Calu3 (cell line): Measurements from ENCODE around the gene DYNLT5. TPM values are rescaled to one million over a fixed set of nuclear protein-coding genes. Genes with fewer than 3 reads are reported as not detected.

Source experiments
- BruUV-seq: library from RNA; stranded (reverse); fragments of 400-500 nt; replicated peaks from 2 replicates; lab custom pipeline; 2021; lab: Mats Ljungman, UMichigan
- CTCF ChIA-PET: fragments of 300-600 bp; sonication (Branson Sonifier 250); formaldehyde crosslinking; loops from one replicate; lab custom pipeline; 2022; ENCODE audit warnings: antibody characterized with exemption; lab: Charles Lee
- DNase-seq: peaks from one replicate; pipeline ENCODE4 v3.0.0; 2022
- H3K27ac Mint-ChIP-seq: one replicate; pipeline ENCODE4 v1.8.0; 2022; ENCODE audit warnings: mixed read lengths; ENCODE audit not compliant: unreplicated experiment
- H3K27me3 Mint-ChIP-seq: one replicate; pipeline ENCODE4 v1.8.0; 2022; ENCODE audit warnings: mixed read lengths; ENCODE audit not compliant: unreplicated experiment
- H3K36me3 Mint-ChIP-seq: one replicate; pipeline ENCODE4 v1.8.0; 2022; ENCODE audit warnings: mild to moderate bottlenecking, moderate library complexity, mixed read lengths; ENCODE audit not compliant: insufficient read depth, unreplicated experiment
- H3K4me1 Mint-ChIP-seq: one replicate; pipeline ENCODE4 v1.8.0; 2022; ENCODE audit warnings: mild to moderate bottlenecking, low read depth, mixed read lengths; ENCODE audit not compliant: unreplicated experiment
- H3K4me3 Mint-ChIP-seq: one replicate; pipeline ENCODE4 v1.8.0; 2022; ENCODE audit warnings: mild to moderate bottlenecking, low read depth, moderate library complexity, mixed read lengths; ENCODE audit not compliant: unreplicated experiment
- H3K9me3 Mint-ChIP-seq: one replicate; pipeline ENCODE4 v1.8.0; 2022; ENCODE audit warnings: low read depth, mixed read lengths; ENCODE audit not compliant: unreplicated experiment
- intact Hi-C: fragments of 100-400 bp; cut with micrococcal nuclease; formaldehyde crosslinking; loops from one replicate; pipeline ENCODE4 v1.10.0; 2022; ENCODE audit not compliant: unreplicated experiment
- total RNA-seq: library from RNA; stranded (reverse); gene quantifications from 2 replicates; pipeline ENCODE4 v1.2.3, GENCODE V29; 2022
- TF ChIP-seq, protein P1 (sequence below): fragments of 200-600 bp; IDR thresholded peaks from one replicate; pipeline ENCODE4 v1.8.0; 2022; ENCODE audit warnings: antibody characterized with exemption; ENCODE audit not compliant: unreplicated experiment

The DYNLT5 gene
- total RNA-seq, 1 experiment from 2014 or later: not detected

DNA sequence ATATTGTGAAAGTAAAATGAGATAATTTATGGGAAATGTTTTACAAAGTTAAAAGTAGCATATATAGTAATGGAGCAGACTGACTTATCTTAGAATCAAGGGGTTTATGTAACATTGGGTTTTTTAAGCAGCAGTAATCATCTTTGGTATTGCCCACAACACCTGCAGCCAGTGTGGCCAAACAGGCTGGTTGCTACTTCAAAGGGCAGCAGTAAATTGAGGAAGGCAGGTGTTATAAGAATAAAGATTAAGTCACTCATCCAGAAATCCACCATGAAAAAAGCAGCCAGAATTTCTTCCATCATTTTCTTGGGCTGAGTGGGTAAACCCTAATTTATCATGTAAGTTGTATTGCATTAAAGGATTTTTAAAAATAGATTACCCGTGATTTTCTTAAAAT lies 16.7 kb downstream of the DYNLT5 start:
- intact Hi-C loops: loop anchor here (5.0 kb wide), 4 partner anchors 163 to 733 kb away; no protein-coding TSS in a partner anchor
- no TSS peak for BruUV-seq
- Mint-ChIP-seq H3K27ac (no peak overlapping the region), H3K9me3 (no peaks in the 10 kb centered on the region), H3K4me1 (no peaks in the 10 kb centered on the region), H3K4me3 (no peak overlapping the region), H3K36me3 (no peaks in the 10 kb centered on the region), H3K27me3 (no peaks in the 10 kb centered on the region)
- TF ChIP-seq, protein P1, sequence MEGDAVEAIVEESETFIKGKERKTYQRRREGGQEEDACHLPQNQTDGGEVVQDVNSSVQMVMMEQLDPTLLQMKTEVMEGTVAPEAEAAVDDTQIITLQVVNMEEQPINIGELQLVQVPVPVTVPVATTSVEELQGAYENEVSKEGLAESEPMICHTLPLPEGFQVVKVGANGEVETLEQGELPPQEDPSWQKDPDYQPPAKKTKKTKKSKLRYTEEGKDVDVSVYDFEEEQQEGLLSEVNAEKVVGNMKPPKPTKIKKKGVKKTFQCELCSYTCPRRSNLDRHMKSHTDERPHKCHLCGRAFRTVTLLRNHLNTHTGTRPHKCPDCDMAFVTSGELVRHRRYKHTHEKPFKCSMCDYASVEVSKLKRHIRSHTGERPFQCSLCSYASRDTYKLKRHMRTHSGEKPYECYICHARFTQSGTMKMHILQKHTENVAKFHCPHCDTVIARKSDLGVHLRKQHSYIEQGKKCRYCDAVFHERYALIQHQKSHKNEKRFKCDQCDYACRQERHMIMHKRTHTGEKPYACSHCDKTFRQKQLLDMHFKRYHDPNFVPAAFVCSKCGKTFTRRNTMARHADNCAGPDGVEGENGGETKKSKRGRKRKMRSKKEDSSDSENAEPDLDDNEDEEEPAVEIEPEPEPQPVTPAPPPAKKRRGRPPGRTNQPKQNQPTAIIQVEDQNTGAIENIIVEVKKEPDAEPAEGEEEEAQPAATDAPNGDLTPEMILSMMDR: no peak
- CTCF ChIA-PET: no interaction called here
- DNase-seq: no peak

DNA sequence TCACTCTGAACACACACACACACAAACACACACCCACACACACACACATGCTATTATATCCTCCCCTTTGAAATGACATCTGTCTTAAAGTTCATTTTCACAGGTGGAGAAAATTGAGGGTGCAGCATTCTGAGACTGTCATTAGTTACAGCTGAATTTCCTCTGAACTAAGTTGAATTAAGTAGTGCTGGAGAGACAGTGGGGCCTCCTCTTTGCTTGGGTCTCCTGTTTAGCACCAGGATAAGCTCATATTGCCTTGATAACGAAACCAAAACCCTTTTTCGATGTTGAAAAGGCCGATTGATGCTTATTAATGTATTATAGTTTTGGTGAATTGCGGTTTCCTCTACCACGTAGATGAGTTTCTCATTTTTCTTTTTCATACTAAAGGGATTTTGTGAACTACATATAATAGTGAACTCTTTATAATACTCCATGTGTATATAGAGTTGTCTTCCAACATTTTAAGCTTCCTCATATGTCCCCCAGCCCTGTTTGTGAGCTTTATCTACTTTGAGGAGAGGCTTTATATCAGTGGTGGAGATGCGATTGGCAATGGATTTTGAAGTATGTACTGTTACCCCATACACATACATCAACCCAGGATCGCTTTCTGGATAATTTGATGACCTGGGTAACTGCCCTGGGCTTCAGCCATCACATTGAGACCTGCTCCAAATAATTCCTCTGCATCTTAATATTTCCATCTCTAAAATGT lies 17.4 kb downstream of the DYNLT5 start:
- H3K4me1 Mint-ChIP-seq: no peaks in the 10 kb centered on the region
- H3K9me3 Mint-ChIP-seq: no peaks in the 10 kb centered on the region
- intact Hi-C loops: loop anchor here (5.0 kb wide), 4 partner anchors 163 to 733 kb away; no protein-coding TSS in a partner anchor
- H3K4me3 Mint-ChIP-seq: no peak overlapping the region
- no TSS peak for BruUV-seq
- H3K36me3 Mint-ChIP-seq: no peaks in the 10 kb centered on the region
- H3K27me3 Mint-ChIP-seq: no peaks in the 10 kb centered on the region
- no peak for DNase-seq
- H3K27ac Mint-ChIP-seq: no peak overlapping the region
- CTCF ChIA-PET: no interaction called here
- TF ChIP-seq, protein P1: no peak

DNA sequence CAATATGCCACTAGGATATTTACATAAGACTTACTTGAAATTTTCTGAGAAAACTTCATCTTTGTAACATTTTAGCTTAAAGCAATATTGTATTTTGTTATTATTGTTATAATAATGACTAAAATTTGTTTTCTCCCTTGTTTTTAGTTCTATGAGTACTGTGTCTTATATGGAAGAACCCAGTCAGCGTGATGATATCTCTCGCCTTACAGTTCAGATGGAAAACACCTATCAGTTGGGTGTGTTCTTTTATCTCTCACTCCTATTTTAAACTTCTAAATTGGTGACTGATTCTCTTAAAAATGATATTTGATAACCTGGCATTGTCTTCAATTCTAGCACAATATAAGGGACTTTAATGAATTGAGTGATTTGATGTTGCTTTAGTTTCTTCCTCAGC lies 18.0 kb downstream of the DYNLT5 start:
- no peak for DNase-seq
- Mint-ChIP-seq H3K27me3 (peaks cover 3% of the 10 kb centered on the region), H3K36me3 (no peaks in the 10 kb centered on the region), H3K27ac (no peak overlapping the region), H3K4me1 (no peaks in the 10 kb centered on the region), H3K4me3 (no peak overlapping the region), H3K9me3 (no peaks in the 10 kb centered on the region)
- CTCF ChIA-PET: no interaction called here
- BruUV-seq: no TSS peak
- TF ChIP-seq, protein P1: no peak
- intact Hi-C loops: no loop called here

DNA sequence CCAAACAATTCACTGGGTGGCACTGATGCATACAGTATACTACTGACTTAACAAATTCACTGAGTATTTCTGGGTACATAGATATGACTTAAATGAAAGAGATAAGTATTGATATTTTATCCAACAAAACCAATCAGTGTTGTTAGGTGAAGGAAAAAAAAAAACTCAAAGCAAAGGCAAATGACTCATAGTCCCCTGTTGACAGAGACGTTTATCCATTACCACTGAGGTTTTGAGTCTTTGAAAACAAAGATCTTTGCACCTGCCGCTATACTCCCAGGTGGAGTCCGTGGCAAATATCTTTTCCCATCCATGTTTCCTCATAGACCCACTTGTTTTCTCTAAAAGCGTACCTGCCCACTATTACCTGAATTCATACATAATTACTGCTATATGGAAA lies 18.4 kb downstream of the DYNLT5 start:
- no peak for DNase-seq
- Mint-ChIP-seq H3K27me3 (peaks cover 8% of the 10 kb centered on the region), H3K9me3 (no peaks in the 10 kb centered on the region), H3K4me3 (no peak overlapping the region), H3K36me3 (no peaks in the 10 kb centered on the region), H3K27ac (no peak overlapping the region), H3K4me1 (no peaks in the 10 kb centered on the region)
- TF ChIP-seq, protein P1: no peak
- BruUV-seq: no TSS peak
- CTCF ChIA-PET: no interaction called here
- intact Hi-C loops: no loop called here
